Activated naive CD4-positive, alpha-beta T cell treated with anti-CD3 and anti-CD28 coated beads for 36 hours (primary cell): ENCODE measurements around the gene ZCCHC9. TPM values are rescaled to one million over a fixed set of nuclear protein-coding genes. Genes with fewer than 3 reads are reported as not detected.
"Not testable (repeated sequence)": the region's sequence is repeated elsewhere in the genome, so short reads cannot be mapped to it uniquely, and the experiment has no call there.

Source experiments
- CTCF ChIA-PET: fragments of 350-600 bp; sonication (Branson Sonifier 250); formaldehyde crosslinking; loops from one replicate; lab custom pipeline; 2021; ENCODE audit warnings: antibody characterized with exemption; lab: Charles Lee
- DNase-seq: peaks from one replicate; pipeline ENCODE4 v3.0.0-alpha.2; 2020
- H3K27ac Mint-ChIP-seq: one replicate; pipeline ENCODE4 v1.8.0; 2021; ENCODE audit warnings: mild to moderate bottlenecking, mixed read lengths
- H3K27me3 Mint-ChIP-seq: one replicate; pipeline ENCODE4 v1.8.0; 2021; ENCODE audit warnings: low read depth, mixed read lengths
- H3K36me3 Mint-ChIP-seq: one replicate; pipeline ENCODE4 v1.8.0; 2021; ENCODE audit warnings: low read depth, mixed read lengths
- H3K4me1 Mint-ChIP-seq: one replicate; pipeline ENCODE4 v1.8.0; 2021; ENCODE audit warnings: low read depth, mixed read lengths
- H3K4me3 Mint-ChIP-seq: one replicate; pipeline ENCODE4 v1.8.0; 2021; ENCODE audit warnings: mild to moderate bottlenecking, moderate library complexity, mixed read lengths
- H3K9me3 Mint-ChIP-seq: one replicate; pipeline ENCODE4 v1.8.0; 2021; ENCODE audit warnings: mixed read lengths
- intact Hi-C: fragments of 100-400 bp; cut with micrococcal nuclease; formaldehyde crosslinking; loops from one replicate; pipeline ENCODE4 v1.15.1; 2023
- total RNA-seq, 2 experiments: library from RNA; stranded (reverse); gene quantifications; one replicate each; pipeline ENCODE4 v1.2.3, GENCODE V29; 2021

Gene ZCCHC9
- total RNA-seq, 2 experiments from 2014 or later, result 31.8 to 33.5 TPM

GRCh38 chr5:81283976-81284375 lies 17.4 kb upstream of the ZCCHC9 start:
- Mint-ChIP-seq H3K27me3 (no peaks in the 10 kb centered on the region), H3K9me3 (peaks cover 9% of the 10 kb centered on the region), H3K36me3 (peaks cover 15% of the 10 kb centered on the region), H3K27ac (no peak overlapping the region), H3K4me1 (peaks cover 22% of the 10 kb centered on the region), H3K4me3 (no peak overlapping the region)
- no peak for DNase-seq
- CTCF ChIA-PET, result no interaction called here
- intact Hi-C loops, result no loop called here

- CTCF ChIA-PET, result interaction anchor here (1.3 kb wide), 1 partner anchor 13 kb away, joined by 6 read pairs; no protein-coding TSS in a partner anchor
- Mint-ChIP-seq H3K4me3 (no peak overlapping the region), H3K9me3 (peaks cover 6% of the 10 kb centered on the region), H3K4me1 (peaks cover 42% of the 10 kb centered on the region), H3K36me3 (peaks cover 14% of the 10 kb centered on the region), H3K27ac (no peak overlapping the region), H3K27me3 (no peaks in the 10 kb centered on the region)
- no peak for DNase-seq
- intact Hi-C loops, result no loop called here
Observed at GRCh38 chr5:81286059-81286617, 15.2 kb upstream of the ZCCHC9 start.

DNA sequence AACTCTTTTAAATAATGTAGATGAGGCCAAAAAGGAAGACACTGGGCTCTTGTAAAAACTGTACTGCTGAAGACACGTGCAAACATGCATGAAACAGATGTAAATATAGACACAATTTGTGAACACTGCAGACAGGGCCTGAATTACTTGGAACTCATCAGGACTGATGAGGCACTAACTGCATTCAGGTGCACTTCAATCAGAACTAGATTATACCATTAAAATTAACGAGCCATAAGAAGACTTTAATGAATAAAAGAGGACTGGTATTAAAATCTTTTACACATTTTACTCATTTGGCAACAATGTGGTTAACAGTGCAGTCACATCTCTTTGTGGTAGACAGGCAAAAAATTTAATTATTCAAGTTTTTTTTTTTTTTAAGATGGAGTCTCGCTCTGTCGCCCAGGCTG lies 13.4 kb upstream of the ZCCHC9 start:
- Mint-ChIP-seq H3K4me3 (no peak overlapping the region), H3K4me1 (peaks cover 53% of the 10 kb centered on the region), H3K27me3 (no peaks in the 10 kb centered on the region), H3K36me3 (peaks cover 25% of the 10 kb centered on the region), H3K9me3 (peaks cover 16% of the 10 kb centered on the region), H3K27ac (no peak overlapping the region)
- intact Hi-C loops, result no loop called here
- no peak for DNase-seq
- CTCF ChIA-PET, result interaction anchor here (0.6 to 0.7 kb wide), 2 partner anchors 11 to 71 kb away, joined by 3 read pairs; no protein-coding TSS in a partner anchor

DNA sequence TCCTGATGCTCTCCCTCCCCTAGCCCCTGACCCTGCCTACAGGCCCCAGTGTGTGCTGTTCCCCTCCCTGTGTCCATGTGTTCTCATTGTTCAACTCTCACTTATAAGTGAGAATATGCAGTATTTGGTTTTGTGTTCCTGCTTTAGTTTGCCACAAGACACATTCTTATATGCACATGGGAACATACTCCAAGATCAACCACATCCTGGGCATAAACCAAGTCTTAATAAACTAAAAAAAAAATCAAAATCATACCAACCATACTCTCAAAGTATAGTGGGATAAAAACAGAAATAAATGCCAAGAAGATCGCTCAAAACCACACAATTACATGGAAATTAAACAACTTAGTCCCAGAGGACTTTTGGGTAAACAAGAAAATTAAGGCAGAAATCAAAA lies 11.2 kb upstream of the ZCCHC9 start:
- H3K4me3 Mint-ChIP-seq, result no peak overlapping the region
- no peaks in the 10 kb centered on the region for H3K27me3 Mint-ChIP-seq
- peaks cover 21% of the 10 kb centered on the region for H3K9me3 Mint-ChIP-seq
- no peak for DNase-seq
- H3K36me3 Mint-ChIP-seq, result peaks cover 34% of the 10 kb centered on the region
- intact Hi-C loops, result loop anchor here (10.0 kb wide), 1 partner anchor 45 kb away; no protein-coding TSS in a partner anchor
- H3K4me1 Mint-ChIP-seq, result peaks cover 59% of the 10 kb centered on the region
- no peak overlapping the region for H3K27ac Mint-ChIP-seq
- CTCF ChIA-PET, result interaction anchor here (1.5 kb wide), 1 partner anchor 9 kb away, joined by 3 read pairs; no protein-coding TSS in a partner anchor

- Mint-ChIP-seq H3K27ac (no peak overlapping the region), H3K27me3 (no peaks in the 10 kb centered on the region), H3K9me3 (peaks cover 21% of the 10 kb centered on the region), H3K4me3 (no peak overlapping the region), H3K4me1 (peaks cover 49% of the 10 kb centered on the region), H3K36me3 (peaks cover 32% of the 10 kb centered on the region)
- DNase-seq, result no peak
- intact Hi-C loops, result loop anchor here (10.0 kb wide), 1 partner anchor 47 kb away; no protein-coding TSS in a partner anchor
- CTCF ChIA-PET, result interaction anchor here (0.6 kb wide), 1 partner anchor 97 kb away, joined by 4 read pairs; no protein-coding TSS in a partner anchor
Observed at GRCh38 chr5:81292130-81292529, 9.3 kb upstream of the ZCCHC9 start.

DNA sequence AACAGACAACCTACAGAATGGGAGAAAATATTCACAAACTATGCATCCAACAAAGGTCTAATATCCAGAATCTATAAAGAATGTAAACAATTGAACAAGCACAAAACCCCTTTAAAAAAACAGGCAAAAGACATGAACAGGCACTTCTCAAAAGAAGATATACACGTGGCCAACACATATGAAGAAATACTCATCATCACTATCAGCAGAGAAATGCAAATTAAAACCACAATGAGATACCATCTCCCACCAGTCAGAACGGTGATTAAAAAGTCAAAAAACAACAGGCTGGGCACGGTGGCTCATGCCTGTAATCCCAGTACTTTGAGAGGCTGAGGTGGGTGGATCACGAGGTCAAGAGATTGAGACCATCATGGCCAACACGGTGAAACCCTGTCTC lies 7.4 kb upstream of the ZCCHC9 start:
- Mint-ChIP-seq H3K36me3 (peaks cover 37% of the 10 kb centered on the region), H3K9me3 (peaks cover 21% of the 10 kb centered on the region), H3K4me1 (peaks cover 44% of the 10 kb centered on the region)
- DNase-seq, H3K27ac Mint-ChIP-seq, CTCF ChIA-PET, H3K27me3 Mint-ChIP-seq, H3K4me3 Mint-ChIP-seq: not testable (repeated sequence)
- intact Hi-C loops, result loop anchor here (10.0 kb wide), 1 partner anchor 49 kb away; no protein-coding TSS in a partner anchor

- no peak for DNase-seq
- CTCF ChIA-PET, result interaction anchor here (0.7 kb wide), 1 partner anchor 189 kb away, joined by 3 read pairs; no protein-coding TSS in a partner anchor
- Mint-ChIP-seq H3K4me3 (no peak overlapping the region), H3K36me3 (peaks cover 23% of the 10 kb centered on the region), H3K27me3 (no peaks in the 10 kb centered on the region), H3K4me1 (peaks cover 35% of the 10 kb centered on the region), H3K9me3 (peaks cover 7% of the 10 kb centered on the region), H3K27ac (no peak overlapping the region)
- intact Hi-C loops, result loop anchor here (10.0 kb wide), 1 partner anchor 53 kb away; no protein-coding TSS in a partner anchor
Observed at GRCh38 chr5:81297531-81297930, 3.9 kb upstream of the ZCCHC9 start.

GRCh38 chr5:81300921-81301270 lies 491 bp upstream of the ZCCHC9 start:
- peaks cover 44% of the 10 kb centered on the region for H3K4me1 Mint-ChIP-seq

GRCh38 chr5:81302596-81302995 lies 1.2 kb downstream of the ZCCHC9 start:
- no peaks in the 10 kb centered on the region for H3K27me3 Mint-ChIP-seq
- CTCF ChIA-PET, result interaction anchor here (0.5 to 0.7 kb wide), 4 partner anchors 26 to 1186 kb away, joined by 3 to 8 read pairs (median 4); no protein-coding TSS in a partner anchor
- H3K9me3 Mint-ChIP-seq, result no peaks in the 10 kb centered on the region
- DNase-seq, result no peak
- H3K36me3 Mint-ChIP-seq, result peaks cover 10% of the 10 kb centered on the region
- H3K27ac Mint-ChIP-seq, result no peak overlapping the region
- peaks cover 44% of the 10 kb centered on the region for H3K4me1 Mint-ChIP-seq
- intact Hi-C loops, result loop anchor here (2.0 to 5.0 kb wide), 2 partner anchors 550 to 860 kb away; no protein-coding TSS in a partner anchor
- peak overlapping the region; percentile 87 for H3K4me3 Mint-ChIP-seq

More at GRCh38 chr5:81300921-81301270, 491 bp upstream of the ZCCHC9 start:
- H3K4me3 Mint-ChIP-seq, result peak overlapping the region; percentile 87
- H3K36me3 Mint-ChIP-seq, result peaks cover 10% of the 10 kb centered on the region
- CTCF ChIA-PET, result interaction anchor here (2.2 to 2.3 kb wide), 2 partner anchors 69 to 105 kb away, joined by 5 to 9 read pairs; no protein-coding TSS in a partner anchor
- H3K9me3 Mint-ChIP-seq, result no peaks in the 10 kb centered on the region
- no peak for DNase-seq
- peak overlapping the region; percentile 88 for H3K27ac Mint-ChIP-seq
- intact Hi-C loops, result loop anchor here (1.0 to 5.0 kb wide), 14 partner anchors 106 to 1776 kb away; partner anchors contain the start of genes RPS23, SSBP2, TMEM167A and XRCC4
- no peaks in the 10 kb centered on the region for H3K27me3 Mint-ChIP-seq

DNA sequence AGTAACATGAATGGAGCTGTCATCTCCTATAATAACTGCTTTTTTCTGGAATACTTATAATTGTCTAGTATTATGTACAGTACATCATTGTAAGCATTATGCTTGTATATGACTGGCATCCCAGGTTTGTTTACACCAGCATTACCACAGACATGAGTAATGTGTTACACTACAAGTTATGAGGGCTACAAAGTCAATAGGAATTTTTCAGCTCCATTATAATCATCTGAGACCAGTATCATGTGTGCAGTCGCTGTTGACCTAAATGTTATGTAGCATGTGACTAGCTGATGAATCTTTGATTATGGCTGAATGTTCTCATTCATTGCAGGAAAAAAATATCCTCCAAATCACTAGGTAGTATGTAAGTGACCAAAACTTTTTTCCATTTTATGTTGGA lies 2.2 kb downstream of the ZCCHC9 start:
- CTCF ChIA-PET, result interaction anchor here (0.7 kb wide), 1 partner anchor 10 kb away, joined by 3 read pairs; no protein-coding TSS in a partner anchor
- peaks cover 39% of the 10 kb centered on the region for H3K4me1 Mint-ChIP-seq
- H3K27ac Mint-ChIP-seq, result no peak overlapping the region
- intact Hi-C loops, result loop anchor here (2.0 to 5.0 kb wide), 2 partner anchors 549 to 859 kb away; no protein-coding TSS in a partner anchor
- H3K27me3 Mint-ChIP-seq, result no peaks in the 10 kb centered on the region
- H3K36me3 Mint-ChIP-seq, result peaks cover 9% of the 10 kb centered on the region
- no peaks in the 10 kb centered on the region for H3K9me3 Mint-ChIP-seq
- no peak for DNase-seq
- no peak overlapping the region for H3K4me3 Mint-ChIP-seq

GRCh38 chr5:81305785-81306184 lies 4.4 kb downstream of the ZCCHC9 start:
- intact Hi-C loops, result no loop called here
- H3K4me3 Mint-ChIP-seq, result no peak overlapping the region
- H3K27me3 Mint-ChIP-seq, result no peaks in the 10 kb centered on the region
- H3K36me3 Mint-ChIP-seq, result peaks cover 6% of the 10 kb centered on the region
- H3K27ac Mint-ChIP-seq, result no peak overlapping the region
- no peak for DNase-seq
- no peaks in the 10 kb centered on the region for H3K9me3 Mint-ChIP-seq
- peaks cover 24% of the 10 kb centered on the region for H3K4me1 Mint-ChIP-seq
- CTCF ChIA-PET, result no interaction called here

DNA sequence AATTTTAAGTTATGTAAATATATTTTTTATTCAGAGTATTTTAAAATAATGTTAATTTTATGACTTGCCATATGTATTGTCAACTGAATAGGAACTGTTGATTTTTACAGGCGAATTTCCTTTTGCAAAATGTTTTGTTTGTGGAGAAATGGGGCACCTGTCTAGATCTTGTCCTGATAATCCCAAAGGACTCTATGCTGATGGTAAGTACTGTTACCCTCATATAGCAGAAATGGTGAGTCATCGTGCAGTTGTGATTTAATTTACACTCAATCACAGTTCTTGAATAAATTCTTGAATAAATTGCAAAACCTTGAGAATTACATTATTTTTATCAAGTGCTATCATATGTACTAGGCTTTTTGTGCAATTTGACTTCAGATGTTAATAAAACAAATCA lies 7.4 kb downstream of the ZCCHC9 start:
- intact Hi-C loops, result no loop called here
- no peaks in the 10 kb centered on the region for H3K27me3 Mint-ChIP-seq
- CTCF ChIA-PET, result interaction anchor here (0.7 to 1.3 kb wide), 2 partner anchors 10 to 96 kb away, joined by 3 read pairs; no protein-coding TSS in a partner anchor
- H3K36me3 Mint-ChIP-seq, result peaks cover 12% of the 10 kb centered on the region
- no peaks in the 10 kb centered on the region for H3K9me3 Mint-ChIP-seq
- DNase-seq, result no peak
- no peak overlapping the region for H3K4me3 Mint-ChIP-seq
- no peak overlapping the region for H3K27ac Mint-ChIP-seq
- H3K4me1 Mint-ChIP-seq, result peaks cover 14% of the 10 kb centered on the region
